Activated CD8-positive, alpha-beta memory T cell treated with anti-CD3 and anti-CD28 coated beads for 1 hour (primary cell): ENCODE measurements around the gene MTA1.

Experiments used
- DNase-seq, 2 donors: peaks; one replicate each; pipeline ENCODE4 v3.0.0-alpha.2; 2020; ENCODE audit warnings: low read depth in 1 of 2; ENCODE audit errors: extremely low read depth in 1 of 2

Gene MTA1

GRCh38 chr14:105421723-105422615 lies 2.3 kb downstream of the MTA1 start:
- DNase-seq, result no peak

DNA sequence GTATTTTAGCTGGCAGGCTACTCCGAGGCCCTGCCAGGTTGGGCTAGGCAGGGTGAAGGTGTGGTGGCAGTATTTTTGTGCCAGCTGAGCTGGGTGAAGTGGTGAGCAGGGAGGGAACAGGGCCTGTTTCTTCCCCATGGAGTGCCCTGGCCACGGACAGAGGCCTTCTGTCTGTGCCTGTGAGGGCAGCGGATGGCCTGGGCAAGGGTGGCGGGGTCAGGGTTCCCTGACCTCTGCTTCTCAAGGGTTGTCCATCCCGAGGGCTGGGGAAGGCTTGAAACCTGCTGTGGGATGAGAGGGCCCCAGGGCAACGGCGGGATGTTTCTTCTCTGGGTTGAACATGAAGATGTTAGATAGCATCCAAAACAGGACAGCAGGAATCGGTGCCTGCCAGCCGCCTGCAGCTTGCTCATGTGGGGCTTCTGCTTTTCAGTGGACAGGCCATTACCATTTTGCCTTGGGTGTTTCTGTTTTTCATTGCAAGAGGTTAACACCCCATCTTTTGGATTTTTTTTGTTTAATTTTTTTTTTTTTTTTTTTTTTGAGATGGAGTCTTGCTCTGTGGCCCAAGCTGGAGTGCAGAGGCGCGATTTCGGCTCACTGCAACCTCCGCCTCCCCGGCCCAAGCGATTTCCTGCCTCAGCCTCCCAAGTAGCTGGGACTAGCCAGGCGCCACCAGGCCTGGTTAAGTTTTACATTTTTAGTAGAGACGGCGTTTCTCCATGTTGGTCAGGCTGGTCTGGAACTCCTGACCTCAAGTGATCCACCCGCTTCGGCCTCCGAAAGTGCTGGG lies 3.3 kb downstream of the MTA1 start:
- DNase-seq, result no peak

DNA sequence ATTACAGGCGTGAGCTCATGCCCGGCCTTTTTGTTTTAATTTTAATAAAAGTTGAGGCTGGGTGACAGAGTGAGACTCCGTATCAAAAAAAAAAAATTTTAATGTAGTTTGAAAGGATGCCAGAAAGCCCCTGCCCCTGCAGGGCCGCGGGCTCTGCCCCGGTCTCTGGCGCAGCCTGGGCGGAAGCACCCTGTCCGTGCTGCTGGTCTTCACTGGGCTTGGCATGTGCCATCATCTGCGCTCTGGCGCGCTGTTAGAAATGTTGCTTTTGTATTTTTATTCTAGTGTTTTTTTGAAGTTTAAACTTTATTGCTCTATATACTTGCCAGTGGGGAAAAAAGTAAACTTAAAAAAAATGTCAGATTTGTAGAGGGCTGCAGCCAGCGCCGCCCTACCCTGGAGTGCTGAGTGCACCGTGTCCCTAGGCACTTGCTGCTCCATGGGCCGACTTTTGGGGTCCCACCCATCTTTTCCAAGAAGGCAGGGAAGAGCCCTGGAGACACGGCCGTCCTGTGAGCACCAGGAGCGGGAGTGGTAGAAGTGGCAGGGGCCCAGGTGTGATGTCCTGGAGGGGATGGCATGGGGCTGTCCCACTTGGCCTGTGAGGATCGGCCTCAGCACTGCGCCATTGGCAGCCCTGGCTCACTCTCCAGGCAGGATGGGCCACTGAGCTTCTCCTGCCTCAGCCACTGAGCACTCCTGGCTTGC lies 4.0 kb downstream of the MTA1 start:
- DNase-seq, result no peak

GRCh38 chr14:105424861-105425260 lies 5.2 kb downstream of the MTA1 start:
- DNase-seq, result no peak

- no peak for DNase-seq
These were observed 6.2 kb downstream of the MTA1 start for GRCh38 chr14:105425823-105426247.

DNA sequence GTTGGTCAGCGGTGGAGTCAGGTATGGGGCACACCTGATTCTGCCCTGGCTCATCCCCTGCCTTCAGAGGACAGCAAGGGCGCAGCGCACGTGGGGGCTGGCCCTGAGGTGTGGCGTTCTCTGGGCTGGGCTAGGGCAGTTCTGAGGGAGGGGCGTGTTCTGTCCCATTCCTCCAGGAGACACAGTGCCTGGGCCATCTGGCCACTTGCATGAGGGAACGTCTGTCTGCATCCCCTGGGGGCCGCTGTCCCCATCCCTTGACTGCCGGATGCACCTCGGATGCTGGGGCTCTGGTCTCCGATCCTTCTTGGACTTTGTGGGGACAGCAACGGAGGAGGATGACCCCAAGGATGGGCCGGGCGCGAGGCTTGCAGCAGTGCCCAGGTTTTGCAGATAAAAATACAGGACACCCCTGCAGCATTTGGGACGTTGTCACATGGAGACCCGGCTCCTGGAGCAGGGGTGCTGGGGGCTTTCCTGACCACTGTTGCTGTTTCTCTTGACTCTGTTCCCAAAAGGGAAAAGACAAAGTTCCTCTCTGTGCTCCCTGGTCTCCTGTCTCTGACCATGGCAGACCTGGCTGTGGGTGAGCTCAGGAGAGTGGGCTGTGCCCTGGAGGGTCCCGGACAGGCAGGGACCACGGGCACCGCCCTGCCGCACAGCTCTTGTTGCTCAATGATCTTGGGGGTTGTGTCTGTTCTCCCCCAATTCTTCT lies 6.9 kb downstream of the MTA1 start:
- no peak for DNase-seq

GRCh38 chr14:105427412-105427811 lies 7.8 kb downstream of the MTA1 start:
- DNase-seq, result no peak

- no peak for DNase-seq
These were observed 8.4 kb downstream of the MTA1 start for GRCh38 chr14:105427936-105428485.

- no peak for DNase-seq
These were observed 10.4 kb downstream of the MTA1 start for GRCh38 chr14:105430042-105430441.

- DNase-seq, result no peak
These were observed 10.9 kb downstream of the MTA1 start for GRCh38 chr14:105430565-105430964.

- DNase-seq, result no peak
These were observed 11.6 kb downstream of the MTA1 start for GRCh38 chr14:105431256-105431655.

- no peak for DNase-seq
These were observed 13.0 kb downstream of the MTA1 start for GRCh38 chr14:105432657-105433056.

DNA sequence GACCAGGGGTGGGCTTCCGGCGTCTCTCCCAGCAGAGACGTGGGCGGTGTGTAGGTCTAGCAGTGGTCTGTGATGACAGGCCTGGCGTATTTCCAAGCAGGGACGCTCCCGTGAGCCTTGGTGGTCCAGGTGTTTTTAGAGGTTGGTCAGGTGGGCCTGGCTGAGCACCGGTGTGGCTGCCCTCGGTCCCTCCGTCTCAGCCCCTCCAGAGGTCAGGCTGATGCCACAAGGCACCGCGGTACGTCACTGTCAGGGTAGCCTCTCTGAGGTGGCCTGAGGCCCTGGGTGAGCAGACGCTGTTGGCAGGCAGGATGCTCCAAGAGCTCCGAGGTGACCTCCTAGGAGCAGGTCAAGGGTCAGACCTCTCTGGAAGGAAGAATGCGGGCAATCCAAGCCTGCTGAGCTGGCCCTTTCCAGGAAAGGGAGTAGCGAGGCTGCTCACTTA lies 13.6 kb downstream of the MTA1 start:
- DNase-seq, result no peak

- DNase-seq, result no peak
These were observed 16.8 kb downstream of the MTA1 start for GRCh38 chr14:105436402-105436801.

GRCh38 chr14:105436891-105437722 lies 17.5 kb downstream of the MTA1 start:
- no peak for DNase-seq

GRCh38 chr14:105437723-105438500 lies 18.3 kb downstream of the MTA1 start:
- no peak for DNase-seq

DNA sequence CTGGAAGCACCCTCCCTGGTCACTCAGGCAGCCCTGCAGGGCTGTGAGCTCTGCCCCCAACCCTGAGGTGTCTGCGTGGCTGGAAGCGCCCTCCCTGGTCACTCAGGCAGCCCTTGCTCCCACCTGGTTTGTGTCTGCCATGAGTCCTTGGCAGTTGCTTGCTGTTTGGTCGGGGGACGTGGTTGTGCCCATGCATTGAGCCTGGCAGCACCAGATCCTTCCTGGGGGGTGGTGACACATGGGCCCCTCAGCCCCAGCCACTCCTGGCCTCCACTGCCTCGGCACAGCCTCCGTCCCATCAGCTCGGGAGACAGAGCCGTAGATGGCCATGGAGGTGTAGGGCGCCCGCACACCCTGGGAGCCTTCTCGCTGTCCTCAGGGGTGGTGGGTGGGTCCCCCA lies 19.6 kb downstream of the MTA1 start:
- DNase-seq, result no peak

GRCh38 chr14:105439710-105440553 lies 20.3 kb downstream of the MTA1 start:
- DNase-seq, result no peak
